HG03064 (cell line): ENCODE data around the gene CFAP20DC.
"Not testable (repeated sequence)": the region's sequence is repeated elsewhere in the genome, so short reads cannot be mapped to it uniquely, and the experiment has no call there.

Experiments used
- ATAC-seq: cut with Tn5 transposase; IDR thresholded peaks from one replicate; pipeline ENCODE4 v1.9.1; 2021; ENCODE audit warnings: low read depth; ENCODE audit not compliant: unreplicated experiment

CFAP20DC gene

DNA sequence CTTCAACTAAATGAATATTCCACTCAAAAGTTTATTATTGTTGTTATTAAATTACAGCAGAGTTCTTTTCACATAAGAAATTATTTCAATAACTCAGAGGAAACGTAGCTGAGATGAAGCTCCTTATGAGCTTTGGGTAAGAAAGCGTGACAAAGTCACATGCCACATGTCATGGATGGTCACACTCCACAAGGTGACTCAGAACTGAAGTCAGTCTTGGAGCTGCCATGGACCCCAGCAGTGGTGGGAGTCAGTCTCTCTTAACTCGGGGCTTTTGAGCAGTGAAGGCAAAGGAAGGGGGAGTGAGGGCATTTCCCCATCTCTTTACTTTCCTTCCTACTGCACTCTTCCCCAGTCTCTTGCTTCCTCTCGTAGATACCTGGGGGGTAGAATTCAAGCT is 295.8 kb downstream of the CFAP20DC start:
- no peak for ATAC-seq

DNA sequence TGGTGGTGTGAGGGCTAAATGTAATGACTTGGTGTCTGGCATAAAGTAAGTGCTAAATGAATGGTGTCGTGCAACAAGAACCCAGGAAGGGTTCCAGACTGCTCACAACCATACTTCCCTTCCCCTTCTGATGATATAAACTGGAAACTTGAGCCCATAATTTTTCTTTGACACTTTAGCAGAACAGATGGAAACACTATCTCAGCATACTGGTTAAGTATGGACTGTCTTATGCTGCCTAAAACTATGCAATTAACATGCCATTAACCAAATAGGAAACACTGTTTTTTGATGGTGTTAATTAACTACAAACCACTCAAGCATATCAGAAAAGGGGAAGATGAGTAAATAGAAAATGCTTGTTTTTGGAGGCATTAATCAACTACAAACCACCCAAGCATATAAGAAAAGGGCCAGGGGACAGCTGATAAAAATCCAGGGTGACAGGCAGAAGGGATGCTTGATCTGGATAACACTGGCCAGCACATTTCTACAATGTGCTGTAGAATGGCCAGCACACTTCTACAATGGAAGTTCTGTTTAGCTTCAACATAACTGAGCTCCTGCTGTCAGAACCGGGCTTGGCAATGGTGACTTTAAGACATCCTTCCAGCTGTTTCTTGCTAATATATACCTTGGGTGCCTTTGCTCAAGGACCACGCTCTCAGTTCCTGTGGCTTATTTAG is 297.8 kb downstream of the CFAP20DC start:
- no peak for ATAC-seq

DNA sequence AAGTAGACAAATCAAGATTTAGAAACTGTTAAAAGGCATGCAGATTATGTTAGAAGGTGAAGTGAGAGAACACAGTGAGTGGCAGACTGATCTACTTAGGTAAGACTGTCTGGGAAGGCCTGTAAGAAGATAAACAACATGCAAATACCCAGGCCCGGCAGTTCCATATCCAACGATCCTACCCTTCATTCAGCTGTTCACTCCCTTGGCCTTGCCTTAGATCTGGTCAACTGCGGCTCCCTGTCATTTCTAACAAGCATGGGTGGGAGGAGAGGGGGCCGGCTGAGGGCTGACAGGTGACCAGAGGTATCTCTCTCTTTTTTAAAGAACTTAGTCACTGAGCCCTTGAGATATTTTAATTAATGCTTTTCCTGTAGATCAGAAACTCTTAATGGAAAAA is 298.6 kb downstream of the CFAP20DC start:
- no peak for ATAC-seq

- ATAC-seq = no peak
Measured at GRCh38 chr3:58749948-58750347, 299.9 kb downstream of the CFAP20DC start.

- ATAC-seq = no peak
Measured at GRCh38 chr3:58748024-58748423, 301.8 kb downstream of the CFAP20DC start.

- ATAC-seq = no peak
Measured at GRCh38 chr3:58746758-58747157, 303.1 kb downstream of the CFAP20DC start.

DNA sequence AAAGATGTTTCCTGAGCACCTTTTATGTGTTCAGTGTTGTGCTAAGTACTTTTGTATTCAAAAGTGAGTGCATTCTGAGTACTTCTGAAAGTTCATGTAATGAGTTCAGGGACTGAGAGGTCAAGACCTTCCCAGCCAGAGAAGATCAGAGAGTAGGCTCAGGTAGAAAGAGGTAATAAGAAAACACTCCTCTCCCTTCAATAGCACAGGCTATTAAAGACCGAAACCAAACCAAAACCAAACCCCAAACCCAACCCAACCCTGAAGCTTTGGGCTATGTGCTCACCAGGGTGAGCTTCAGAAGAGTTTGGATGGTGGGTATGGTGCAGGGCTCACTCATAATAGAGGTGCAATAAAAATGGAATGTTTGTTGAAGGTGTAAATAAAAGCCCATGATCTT is 306.5 kb downstream of the CFAP20DC start:
- ATAC-seq = no peak

DNA sequence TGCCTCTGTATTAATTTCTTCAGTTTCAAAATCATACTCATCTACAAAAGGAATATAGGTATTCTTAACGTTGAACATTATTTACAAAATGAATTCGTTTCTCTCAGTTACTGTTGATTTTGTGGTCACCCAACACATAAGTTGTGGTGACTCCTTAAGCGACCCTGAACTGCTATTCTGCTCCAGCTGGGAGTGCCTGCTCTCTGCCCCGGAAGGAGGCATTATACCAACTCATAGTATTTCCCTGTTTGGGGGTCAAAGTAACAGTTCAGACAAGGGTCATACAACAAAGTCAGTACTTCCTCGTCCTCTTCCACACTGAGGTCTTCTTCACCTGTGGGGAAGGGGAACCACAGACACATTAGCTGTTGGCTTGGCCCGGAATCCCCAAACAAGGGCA is 307.6 kb downstream of the CFAP20DC start:
- ATAC-seq = no peak

- no peak for ATAC-seq
Measured at GRCh38 chr3:58737644-58738043, 312.2 kb downstream of the CFAP20DC start.

GRCh38 chr3:58731673-58732072 is 318.2 kb downstream of the CFAP20DC start:
- ATAC-seq = no peak

DNA sequence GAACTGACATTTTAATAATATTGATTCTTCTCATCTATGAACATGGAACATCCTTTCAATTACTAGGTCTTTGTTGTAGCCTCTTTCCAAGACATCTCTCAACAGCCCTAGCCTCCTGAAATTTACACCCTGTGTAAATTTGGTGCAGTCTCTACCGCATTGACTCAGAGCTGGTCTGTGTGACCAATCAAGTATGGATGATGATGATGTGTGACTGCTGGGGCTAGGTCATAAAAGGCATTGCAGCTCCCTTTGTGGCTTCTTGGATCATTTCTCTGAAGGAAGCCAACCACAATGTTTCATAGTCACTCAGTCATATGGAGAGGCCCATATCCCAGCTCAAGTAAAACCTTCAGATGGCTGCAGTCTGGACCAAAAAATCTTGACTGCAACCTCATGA is 321.1 kb downstream of the CFAP20DC start:
- no peak for ATAC-seq

GRCh38 chr3:58725326-58725853 is 324.4 kb downstream of the CFAP20DC start:
- ATAC-seq = no peak

GRCh38 chr3:58724336-58724735 is 325.5 kb downstream of the CFAP20DC start:
- no peak for ATAC-seq

- ATAC-seq = no peak
Measured at GRCh38 chr3:58723173-58723572, 326.7 kb downstream of the CFAP20DC start.

DNA sequence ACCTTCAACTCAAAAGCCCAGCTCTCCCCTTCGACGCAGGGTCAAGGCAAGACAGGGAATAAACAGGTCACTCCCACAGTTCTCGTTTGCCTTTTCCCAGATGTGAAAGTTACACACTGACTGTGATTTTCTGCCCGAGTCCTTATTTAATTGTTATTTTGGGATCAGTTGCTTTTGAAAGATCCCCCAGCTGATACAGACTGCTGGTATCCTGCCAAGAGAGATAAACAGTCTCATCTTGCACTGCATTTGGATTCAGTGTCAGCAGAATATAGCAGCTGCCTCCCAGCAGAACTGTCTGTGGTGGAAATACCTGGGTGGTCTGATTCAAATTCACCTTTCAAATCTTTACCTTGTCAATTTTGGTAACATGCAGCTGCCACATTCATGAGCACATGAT is 327.3 kb downstream of the CFAP20DC start:
- ATAC-seq = no peak

GRCh38 chr3:58720526-58720925 is 329.3 kb downstream of the CFAP20DC start:
- no peak for ATAC-seq

GRCh38 chr3:58719684-58720083 is 330.1 kb downstream of the CFAP20DC start:
- no peak for ATAC-seq

DNA sequence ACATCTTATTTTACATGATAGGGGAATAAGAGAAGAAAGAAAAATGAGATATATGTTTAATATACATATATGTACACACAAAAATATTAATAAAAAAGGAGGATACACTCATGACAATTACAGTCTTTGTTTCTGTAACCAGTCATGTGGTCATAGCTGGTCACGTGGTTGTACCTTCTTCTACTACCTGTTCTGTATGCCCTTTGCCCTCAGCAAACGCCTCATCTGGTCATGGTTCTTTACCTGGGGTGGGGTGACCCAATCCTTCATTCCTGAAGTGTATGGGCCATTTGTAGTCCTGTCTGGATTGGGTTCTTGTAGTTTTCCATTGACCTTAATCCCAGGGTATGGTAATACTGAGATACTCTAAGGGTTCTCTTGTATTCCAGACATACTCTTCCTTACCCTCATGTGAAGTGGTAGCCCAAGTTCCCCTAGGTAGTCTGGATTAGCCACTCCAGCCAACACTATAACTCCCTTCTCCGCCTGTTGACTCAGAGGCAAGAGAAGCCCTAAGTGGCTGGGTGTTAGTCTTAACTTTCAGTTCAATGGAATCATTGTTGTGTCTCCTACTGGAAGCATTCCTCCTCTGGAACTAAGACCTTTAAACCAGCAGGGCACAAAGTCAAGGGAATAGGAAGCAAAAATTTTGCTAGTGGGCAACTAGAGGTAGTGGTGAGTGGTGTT is 336.0 kb downstream of the CFAP20DC start:
- ATAC-seq = no peak

GRCh38 chr3:58711871-58712270 is 338.0 kb downstream of the CFAP20DC start:
- ATAC-seq = no peak

DNA sequence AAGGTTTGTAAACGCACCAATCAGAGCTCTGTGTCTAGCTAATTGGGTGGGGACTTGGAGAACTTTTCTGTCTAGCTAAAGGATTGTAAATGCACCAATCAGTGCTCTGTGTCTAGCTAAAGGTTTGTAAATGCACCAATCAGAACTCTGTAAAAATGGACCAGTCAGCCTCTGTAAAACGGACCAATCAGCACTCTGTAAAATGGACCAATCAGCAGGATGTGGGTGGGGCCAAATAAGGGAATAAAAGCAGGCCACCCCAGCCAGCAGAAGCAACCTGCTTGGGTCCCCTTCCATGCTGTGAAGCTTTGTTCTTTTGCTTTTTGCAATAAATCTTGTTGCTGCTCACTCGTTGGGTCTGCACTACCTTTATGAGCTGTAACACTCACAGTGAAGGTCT is 340.8 kb downstream of the CFAP20DC start:
- not testable (repeated sequence) for ATAC-seq

- ATAC-seq = no peak
Measured at GRCh38 chr3:58708116-58708791, 341.6 kb downstream of the CFAP20DC start.
